B cell (primary cell): ENCODE results near the gene ARL3. TPM values are rescaled to one million over a fixed set of nuclear protein-coding genes. Genes with fewer than 3 reads are reported as not detected.

Source experiments
- ATAC-seq: fragments of 200-7000 bp; cut with Tn5 transposase; one replicate; pipeline ENCODE4 v1.10.0; 2021; ENCODE audit warnings: low read depth, mild to moderate bottlenecking, moderate number of reproducible peaks, moderate library complexity
- CTCF ChIA-PET: fragments of 350-600 bp; sonication (Branson Sonifier 250); formaldehyde crosslinking; loops from one replicate; lab custom pipeline; 2021; ENCODE audit warnings: antibody characterized with exemption, inconsistent platforms; lab: Charles Lee
- POLR2A ChIA-PET: fragments of 350-600 bp; sonication (Branson Sonifier 250); formaldehyde crosslinking; loops from one replicate; lab custom pipeline; 2021; ENCODE audit warnings: antibody characterized with exemption; lab: Charles Lee
- DNase-seq: peaks from one replicate; pipeline ENCODE4 v3.0.0; 2013
- H2AFZ ChIP-seq: 2 replicates; pipeline ENCODE4 v1.6.1; 2012; ENCODE audit warnings: mild to moderate bottlenecking, low read depth, low read length; ENCODE audit not compliant: insufficient read depth, poor library complexity, severe bottlenecking
- H3K27ac ChIP-seq, 2 donors: 1 replicate in 1 of 2; 2 replicates in 1 of 2; pipeline ENCODE4 v1.5.1; 2012 to 2013; ENCODE audit warnings: low read length in 2 of 2, mild to moderate bottlenecking in 2 of 2, moderate library complexity in 1 of 2
- H3K27me3 ChIP-seq, 4 experiments: fragments of 200-600 bp in 1 of 4; sonication (generic) in 1 of 4; replicated peaks in 1 of 4; 1 replicate in 2 of 4; 2 replicates in 2 of 4; pipeline versions ENCODE4 v1.6.1 to v1.7.0; 2013 to 2016; ENCODE audit warnings: low read length in 3 of 4, mild to moderate bottlenecking in 2 of 4, mixed read lengths in 1 of 4, moderate library complexity in 1 of 4; ENCODE audit not compliant: insufficient read depth in 4 of 4, control insufficient read depth in 3 of 4; ENCODE audit errors: control extremely low read depth in 1 of 4
- H3K36me3 ChIP-seq, 2 experiments: replicated peaks in 1 of 2; 1 replicate in 1 of 2; 2 replicates in 1 of 2; pipeline versions ENCODE4 v1.6.1 to v1.7.1; 2013; ENCODE audit warnings: low read length in 1 of 2; ENCODE audit not compliant: insufficient read depth in 2 of 2, control insufficient read depth in 1 of 2; ENCODE audit errors: control extremely low read depth in 1 of 2, extremely low read depth in 1 of 2
- H3K4me1 ChIP-seq, 2 donors: fragments of 200-600 bp in 1 of 2; sonication (generic) in 1 of 2; 1 replicate in 1 of 2; 2 replicates in 1 of 2; pipeline versions ENCODE4 v1.5.1 to v1.6.1; 2013 to 2017; ENCODE audit warnings: low read length in 2 of 2; ENCODE audit not compliant: control insufficient read depth in 2 of 2, insufficient read depth in 2 of 2
- H3K4me2 ChIP-seq: replicated peaks from 2 replicates; pipeline ENCODE3; 2012; ENCODE audit warnings: mild to moderate bottlenecking, low read depth, low read length; ENCODE audit not compliant: poor library complexity, severe bottlenecking
- H3K4me3 ChIP-seq, 5 experiments: fragments of 200-600 bp in 1 of 5; sonication (generic) in 1 of 5; 1 replicate in 3 of 5; 2 replicates in 2 of 5; pipeline versions ENCODE4 v1.5.1 to v1.7.0; 2011 to 2016; ENCODE audit warnings: low read length in 4 of 5, mild to moderate bottlenecking in 4 of 5, low read depth in 2 of 5, control low read depth in 1 of 5, moderate library complexity in 1 of 5; ENCODE audit not compliant: insufficient read depth in 1 of 5; ENCODE audit errors: control extremely low read depth in 1 of 5, extremely low read depth in 1 of 5
- H3K79me2 ChIP-seq: fragments of 200-600 bp; sonication (generic); one replicate; pipeline ENCODE4 v1.6.0; 2016; ENCODE audit warnings: low read length; ENCODE audit not compliant: control insufficient read depth, insufficient read depth
- H3K9ac ChIP-seq: fragments of 200-600 bp; sonication (generic); 2 replicates; pipeline ENCODE4 v1.6.1; 2017; ENCODE audit warnings: mild to moderate bottlenecking, low read length, moderate library complexity
- H3K9me3 ChIP-seq, 3 donors: one replicate each; pipeline versions ENCODE4 v1.6.1 to v1.7.1; 2013; ENCODE audit warnings: low read length in 2 of 3; ENCODE audit not compliant: control insufficient read depth in 2 of 3, insufficient read depth in 1 of 3; ENCODE audit errors: control extremely low read depth in 1 of 3
- H4K20me1 ChIP-seq: 2 replicates; pipeline ENCODE4 v1.6.0; 2012; ENCODE audit warnings: mild to moderate bottlenecking, low read length; ENCODE audit not compliant: insufficient read depth, control insufficient read depth, poor library complexity, severe bottlenecking
- H3K27ac Mint-ChIP-seq: one replicate; pipeline ENCODE4 v1.8.0; 2021; ENCODE audit warnings: mixed read lengths
- H3K27me3 Mint-ChIP-seq: one replicate; pipeline ENCODE4 v1.8.0; 2021; ENCODE audit warnings: mixed read lengths
- H3K4me1 Mint-ChIP-seq: one replicate; pipeline ENCODE4 v1.8.0; 2021; ENCODE audit warnings: mixed read lengths
- H3K4me3 Mint-ChIP-seq: one replicate; pipeline ENCODE4 v1.8.0; 2021; ENCODE audit warnings: mixed read lengths
- H3K9me3 Mint-ChIP-seq: one replicate; pipeline ENCODE4 v1.8.0; 2022; ENCODE audit warnings: mixed read lengths; ENCODE audit not compliant: insufficient read depth
- EZH2 ChIP-seq: IDR thresholded peaks from 2 replicates; pipeline ENCODE4 v1.6.1; 2012; ENCODE audit warnings: borderline replicate concordance, low read depth, mild to moderate bottlenecking, moderate library complexity, low read length; ENCODE audit not compliant: insufficient read depth, poor library complexity, severe bottlenecking
- WGBS: methylation state at CpG from one replicate; pipeline ENCODE4 v1.1.5; 2013; ENCODE audit warnings: missing lambda C conversion rate; ENCODE audit not compliant: insufficient coverage; 5-methylcytosine and 5-hydroxymethylcytosine counted together
- intact Hi-C: fragments of 100-400 bp; cut with micrococcal nuclease; formaldehyde crosslinking; loops from one replicate; pipeline ENCODE4 v1.10.0; 2022
- polyA plus RNA-seq: library from polyadenylated mRNA; depleted of rRNA; stranded (reverse); fragments of >200 nt; gene quantifications from 2 replicates; pipeline ENCODE4 v1.2.3, GENCODE V29; 2012
- total RNA-seq, 2 donors: library from RNA; stranded (reverse); fragments of 120-200 nt in 1 of 2; gene quantifications; 1 replicate in 1 of 2; 2 replicates in 1 of 2; pipeline versions ENCODE4 v1.2.3 to v1.2.4, GENCODE V29; 2013 to 2022
- TF ChIP-seq, protein P1 (sequence below): fragments of 200-600 bp; IDR thresholded peaks from one replicate; pipeline ENCODE4 v1.8.0; 2022; ENCODE audit warnings: antibody characterized with exemption, mild to moderate bottlenecking

The ARL3 gene
- total and polyA plus RNA-seq, 2 donors (not counting 1 experiment from before 2014, with no cell fraction given) = 0.91 to 5.5 TPM

DNA sequence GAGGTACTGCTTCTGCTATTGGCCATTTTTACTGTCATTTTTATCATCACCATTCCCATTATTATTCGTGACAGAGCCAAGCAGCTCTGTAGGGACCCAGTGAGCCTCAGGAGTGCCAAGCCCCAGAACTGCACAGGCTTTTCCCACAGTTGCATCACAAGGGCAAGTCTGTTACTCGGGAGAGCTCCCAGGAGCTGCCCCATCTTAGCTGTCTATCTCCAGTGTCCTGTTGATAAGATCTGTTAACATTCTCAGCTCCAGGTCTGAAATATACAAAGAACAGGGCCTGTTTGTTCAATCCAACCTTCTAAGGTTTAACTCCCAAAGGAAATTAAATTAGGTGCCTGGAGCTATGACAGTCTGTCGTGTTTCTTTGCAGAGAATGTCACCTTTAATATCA lies 90.1 kb downstream of the ARL3 start:
- Histone ChIP-seq H3K36me3 (peaks cover 0 to 11% of the 10 kb centered on the region in 2 experiments), H4K20me1 (no peaks in the 10 kb centered on the region), H3K27me3 (no peaks in the 10 kb centered on the region), H3K27ac (no peak overlapping the region), H3K4me3 (no peak overlapping the region), H3K4me2 (no peak overlapping the region), H3K79me2 (no peaks in the 10 kb centered on the region), H3K9me3 (no peaks in the 10 kb centered on the region), H3K4me1 (peaks cover 0 to 4% of the 10 kb centered on the region in 2 donors), H3K9ac (no peak overlapping the region), H2AFZ (no peak overlapping the region)
- no peak for DNase-seq
- 95% methylated on average over 2 of the region's 3 CpGs for WGBS
- no peak overlapping the region for H3K27ac Mint-ChIP-seq
- H3K4me1 Mint-ChIP-seq = peaks cover 15% of the 10 kb centered on the region
- POLR2A ChIA-PET = no interaction called here
- H3K9me3 Mint-ChIP-seq = no peaks in the 10 kb centered on the region
- H3K4me3 Mint-ChIP-seq = no peak overlapping the region
- no peak for ATAC-seq
- TF ChIP-seq, protein P1, sequence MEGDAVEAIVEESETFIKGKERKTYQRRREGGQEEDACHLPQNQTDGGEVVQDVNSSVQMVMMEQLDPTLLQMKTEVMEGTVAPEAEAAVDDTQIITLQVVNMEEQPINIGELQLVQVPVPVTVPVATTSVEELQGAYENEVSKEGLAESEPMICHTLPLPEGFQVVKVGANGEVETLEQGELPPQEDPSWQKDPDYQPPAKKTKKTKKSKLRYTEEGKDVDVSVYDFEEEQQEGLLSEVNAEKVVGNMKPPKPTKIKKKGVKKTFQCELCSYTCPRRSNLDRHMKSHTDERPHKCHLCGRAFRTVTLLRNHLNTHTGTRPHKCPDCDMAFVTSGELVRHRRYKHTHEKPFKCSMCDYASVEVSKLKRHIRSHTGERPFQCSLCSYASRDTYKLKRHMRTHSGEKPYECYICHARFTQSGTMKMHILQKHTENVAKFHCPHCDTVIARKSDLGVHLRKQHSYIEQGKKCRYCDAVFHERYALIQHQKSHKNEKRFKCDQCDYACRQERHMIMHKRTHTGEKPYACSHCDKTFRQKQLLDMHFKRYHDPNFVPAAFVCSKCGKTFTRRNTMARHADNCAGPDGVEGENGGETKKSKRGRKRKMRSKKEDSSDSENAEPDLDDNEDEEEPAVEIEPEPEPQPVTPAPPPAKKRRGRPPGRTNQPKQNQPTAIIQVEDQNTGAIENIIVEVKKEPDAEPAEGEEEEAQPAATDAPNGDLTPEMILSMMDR = no peak
- TF ChIP-seq EZH2 = no peak
- CTCF ChIA-PET = no interaction called here
- H3K27me3 Mint-ChIP-seq = no peaks in the 10 kb centered on the region
- intact Hi-C loops = no loop called here

Other genes starting within 250 kb of the ARL3 start
- gene ACTR1A, start 211.7 kb downstream of the ARL3 start, total RNA-seq = 48.8 and 58.3 TPM in 2 replicates
- gene ACTR1A, start 211.7 kb downstream of the ARL3 start, polyA plus RNA-seq = 38.3 and 40.9 TPM in 2 replicates
- 13.3 and 16.7 TPM in 2 replicates for gene SUFU, start 210.4 kb downstream of the ARL3 start, total RNA-seq
- 4.8 and 5.2 TPM in 2 replicates for gene SUFU, start 210.4 kb downstream of the ARL3 start, polyA plus RNA-seq
- 74.4 and 85.7 TPM in 2 replicates for gene TRIM8, start 69.9 kb downstream of the ARL3 start, total RNA-seq
- gene TRIM8, start 69.9 kb downstream of the ARL3 start, polyA plus RNA-seq = 40.2 and 44.9 TPM in 2 replicates
- 22.9 and 23.5 TPM in 2 replicates for gene SFXN2, start 239 bp upstream of the ARL3 start, total RNA-seq
- gene SFXN2, start 239 bp upstream of the ARL3 start, polyA plus RNA-seq = 8.1 and 9.8 TPM in 2 replicates
- gene WBP1L, start 29.6 kb upstream of the ARL3 start, total RNA-seq = 43.2 and 44.3 TPM in 2 replicates
- gene WBP1L, start 29.6 kb upstream of the ARL3 start, polyA plus RNA-seq = 13.4 and 14.3 TPM in 2 replicates
- gene CYP17A1, start 123.0 kb upstream of the ARL3 start, total RNA-seq = not detected in 2 replicates
- not detected in 2 replicates for gene CYP17A1, start 123.0 kb upstream of the ARL3 start, polyA plus RNA-seq
- 20.8 and 21.8 TPM in 2 replicates for gene BORCS7, start 139.9 kb upstream of the ARL3 start, total RNA-seq
- gene BORCS7, start 139.9 kb upstream of the ARL3 start, polyA plus RNA-seq = 17.6 and 27.9 TPM in 2 replicates
- not detected in 2 replicates for gene AS3MT, start 155.1 kb upstream of the ARL3 start, total RNA-seq
- gene AS3MT, start 155.1 kb upstream of the ARL3 start, polyA plus RNA-seq = 0.25 and 0.61 TPM in 2 replicates
- gene CNNM2, start 203.9 kb upstream of the ARL3 start, total RNA-seq = 20.2 and 21.6 TPM in 2 replicates
- 5.9 and 6.6 TPM in 2 replicates for gene CNNM2, start 203.9 kb upstream of the ARL3 start, polyA plus RNA-seq